NT2/D1 (cell line): Measurements from ENCODE around the gene GATA3.

ENCODE experiments used
- YY1 ChIP-seq: IDR thresholded peaks from 2 replicates; pipeline ENCODE4 v1.6.1; 2011; ENCODE audit not compliant: insufficient read length, insufficient read depth
- ZNF274 ChIP-seq: IDR thresholded peaks from 2 replicates; pipeline ENCODE4 v1.6.1; 2011; ENCODE audit warnings: mild to moderate bottlenecking, low read depth, low read length

DNA sequence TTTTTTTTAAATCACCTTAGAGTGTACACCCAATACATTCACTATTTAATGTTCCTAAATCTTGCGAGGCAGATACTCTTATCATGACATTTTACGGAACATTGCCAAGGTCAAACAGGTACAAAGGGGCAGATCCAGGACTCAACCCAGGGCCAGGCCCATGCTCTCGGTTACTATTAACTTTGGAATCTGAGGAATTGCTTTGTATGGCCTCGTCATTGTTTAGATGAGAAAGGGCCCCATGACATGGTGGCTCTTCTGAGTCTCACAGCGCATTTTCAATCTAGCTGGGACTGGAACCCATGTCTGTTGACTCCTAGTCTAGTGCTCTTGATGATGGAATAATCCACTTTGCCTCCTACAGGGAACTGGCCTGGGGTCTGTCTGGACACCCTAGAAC lies 59.1 kb downstream of the GATA3 start:
- TF ChIP-seq ZNF274 (no peak), YY1 (no peak)
